ENCODE results near the gene OSGIN1. TPM values are rescaled to one million over a fixed set of nuclear protein-coding genes. Genes with fewer than 3 reads are reported as not detected.

Gene OSGIN1
- total RNA-seq, 1 experiment from 2014 or later: 4.2 TPM

DNA sequence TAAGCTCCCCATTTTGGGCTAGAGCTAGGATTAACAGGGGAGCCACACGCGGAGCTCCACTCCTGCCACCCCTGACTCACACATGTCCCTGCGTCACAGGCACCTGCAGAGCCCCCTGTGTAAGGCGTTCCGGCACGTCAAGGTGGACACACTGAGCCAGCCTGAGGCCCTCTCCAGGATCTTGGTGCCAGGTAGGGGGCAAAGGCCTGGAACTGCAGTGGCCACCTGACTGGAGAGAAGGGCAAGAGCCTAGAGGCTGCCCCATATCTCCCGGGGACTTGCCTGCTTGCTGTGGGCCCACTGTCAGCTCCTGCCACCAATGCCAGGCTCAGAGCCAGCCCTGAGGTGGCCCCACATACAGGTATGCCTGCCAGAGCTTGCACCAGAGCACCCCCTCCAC, 48.7 kb downstream of the OSGIN1 start:
- no peak for DNase-seq (ENCODE audit: low read depth)

DNA sequence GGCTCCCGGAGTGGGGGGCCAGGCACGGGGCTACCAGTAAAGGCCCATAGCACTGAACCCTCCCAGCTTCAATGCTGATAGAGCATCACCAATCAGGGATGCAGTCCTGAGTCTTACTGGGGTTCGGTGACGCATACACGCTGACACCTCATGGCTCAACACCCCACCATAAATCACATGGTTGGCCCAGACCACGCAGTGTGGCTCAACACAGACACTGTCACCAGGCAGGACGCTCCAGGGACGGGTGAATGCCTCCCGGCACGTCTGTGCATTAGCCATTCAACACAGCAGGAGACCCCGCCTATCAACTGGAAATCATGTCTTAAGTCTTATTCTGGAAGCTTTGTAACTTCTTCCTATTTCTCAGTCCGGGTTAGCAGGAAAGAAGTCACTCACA, 50.0 kb downstream of the OSGIN1 start:
- peak; percentile 10 for DNase-seq (ENCODE audit: low read depth)

DNA sequence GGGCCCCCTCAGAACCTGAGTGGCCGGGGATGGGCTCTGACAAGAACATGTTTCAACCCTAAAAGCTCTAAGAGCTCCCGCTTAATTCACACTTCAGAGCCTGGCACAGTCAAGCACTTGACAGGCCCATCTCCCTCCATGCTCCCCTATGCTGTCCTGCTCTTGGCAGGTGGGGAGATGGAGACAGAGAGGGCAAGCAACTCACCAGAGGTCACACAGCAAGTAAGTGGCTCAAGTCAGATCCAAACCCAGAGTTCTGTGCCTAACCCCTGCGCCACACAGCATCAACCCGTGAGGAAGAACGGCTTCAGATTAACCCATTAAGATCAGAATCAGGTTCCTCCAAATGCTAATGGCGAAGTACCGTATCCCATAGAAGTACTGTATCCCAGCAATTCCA, 51.4 kb downstream of the OSGIN1 start:
- DNase-seq (ENCODE audit: low read depth): no peak

DNA sequence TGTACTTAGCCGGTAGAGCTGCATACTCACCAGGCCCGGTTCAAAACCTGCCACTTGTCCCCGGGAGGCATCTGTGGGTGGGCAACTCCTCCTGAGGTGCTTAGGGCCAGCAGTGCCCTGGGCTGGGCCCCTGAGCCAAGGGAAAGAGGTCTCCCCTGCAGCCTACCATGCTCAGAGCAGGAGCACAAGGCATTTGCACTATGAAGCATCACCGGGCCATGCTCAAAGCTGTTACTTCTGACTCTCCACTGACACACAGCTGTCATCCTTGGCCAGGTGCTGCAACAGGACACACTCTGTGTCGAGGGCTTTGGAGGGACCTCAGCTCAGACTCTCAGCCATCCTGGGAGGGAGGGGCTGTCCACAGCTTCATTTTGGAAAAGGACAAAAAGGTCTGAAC, 52.4 kb downstream of the OSGIN1 start:
- no peak for DNase-seq (ENCODE audit: low read depth)

DNA sequence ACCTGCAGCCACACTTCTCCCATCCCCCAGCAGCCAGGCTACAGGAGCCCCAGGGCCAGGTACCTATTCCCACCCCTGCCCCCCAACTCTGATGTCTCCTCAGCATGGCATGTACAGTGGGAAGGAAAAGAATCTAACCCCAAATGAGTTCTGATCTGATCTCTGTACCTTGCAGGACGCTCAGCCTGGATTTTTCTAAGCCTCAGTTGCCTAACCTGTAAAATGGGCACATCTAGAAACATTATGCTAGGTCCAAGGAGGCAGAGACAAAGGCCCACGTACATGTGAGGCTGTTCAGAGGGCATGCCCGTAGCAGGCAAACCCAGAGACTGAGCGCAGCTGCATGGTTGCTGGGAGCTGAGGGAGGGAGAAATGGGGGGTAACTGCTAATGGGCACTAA, 54.5 kb downstream of the OSGIN1 start:
- no peak for DNase-seq (ENCODE audit: low read depth)

DNA sequence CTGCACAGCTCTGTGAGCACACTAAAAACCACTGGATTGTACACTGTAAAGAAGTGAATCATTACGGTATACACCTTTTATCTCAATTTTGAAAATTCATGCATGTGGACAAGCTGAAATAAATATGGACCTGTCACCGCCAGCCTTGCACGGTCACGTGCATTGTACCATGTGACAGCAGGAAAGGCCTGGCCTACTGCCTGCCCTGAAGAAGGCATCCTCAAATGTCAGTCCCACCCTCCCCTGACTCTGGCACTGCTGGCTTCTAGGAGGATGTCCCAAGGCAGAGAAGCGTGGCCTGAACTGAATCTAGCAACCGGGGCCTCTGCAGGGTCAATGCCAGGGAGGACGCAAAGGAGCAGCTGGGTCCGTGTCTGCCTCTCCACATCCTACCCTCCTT, 54.9 kb downstream of the OSGIN1 start:
- no peak for DNase-seq (ENCODE audit: low read depth)

DNA sequence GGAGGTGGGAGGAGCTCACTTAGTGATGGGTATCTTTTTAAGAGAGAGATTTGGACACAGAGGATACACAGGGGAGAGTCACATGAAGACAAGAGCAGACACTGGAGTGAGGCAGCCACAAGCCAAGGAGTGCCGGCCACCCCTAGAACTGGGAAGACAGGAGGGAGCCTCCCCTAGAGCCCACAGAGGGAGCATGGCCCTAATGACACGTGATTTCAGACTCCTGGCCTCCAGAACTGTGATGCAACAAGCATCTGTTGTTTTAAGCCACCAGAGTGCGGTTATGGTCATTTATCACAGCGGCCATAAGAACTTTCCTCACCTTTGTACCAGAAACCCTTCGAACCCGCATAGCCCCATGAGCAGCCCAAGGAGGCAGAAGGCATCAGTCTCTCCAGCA, 56.2 kb downstream of the OSGIN1 start:
- no peak for DNase-seq (ENCODE audit: low read depth)

DNA sequence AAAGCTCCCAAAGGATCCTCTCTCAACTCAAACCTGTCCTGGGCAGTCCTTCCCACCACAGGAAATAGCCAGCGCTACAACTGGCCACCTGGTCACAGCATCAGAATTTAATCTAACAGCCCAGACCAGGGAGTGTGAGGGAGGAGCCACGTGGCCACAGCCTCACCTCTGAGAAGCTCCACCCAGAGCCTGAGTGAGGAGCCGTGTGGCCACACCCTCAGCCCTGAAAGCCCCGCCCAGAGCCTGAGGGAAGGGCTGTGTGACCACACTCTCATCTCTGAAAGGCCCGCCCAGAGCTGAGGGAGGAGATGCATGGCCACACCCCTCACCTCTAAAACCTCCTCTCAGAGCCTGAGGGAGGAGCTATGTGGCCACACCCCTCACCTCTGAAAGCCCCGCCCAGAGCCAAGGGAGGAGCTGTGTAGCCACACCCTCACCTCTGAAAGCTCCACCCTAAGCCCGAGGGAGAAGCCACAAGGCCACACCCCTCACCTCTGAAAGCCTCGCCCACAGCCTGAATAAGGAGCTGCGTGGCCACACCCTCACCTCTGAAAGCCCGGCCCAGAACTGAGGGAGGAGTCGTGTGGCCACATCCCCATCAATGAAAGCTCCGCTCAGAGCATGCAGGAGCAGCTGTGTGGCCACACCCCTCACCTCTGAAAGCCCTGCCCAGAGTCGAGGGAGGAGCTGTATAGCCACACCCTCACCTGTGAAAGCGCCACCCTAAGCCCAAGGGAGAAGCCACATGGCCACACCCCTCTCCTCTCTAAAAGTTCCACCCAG, 60.9 kb downstream of the OSGIN1 start:
- peak; percentile 55 for DNase-seq (ENCODE audit: low read depth)

DNA sequence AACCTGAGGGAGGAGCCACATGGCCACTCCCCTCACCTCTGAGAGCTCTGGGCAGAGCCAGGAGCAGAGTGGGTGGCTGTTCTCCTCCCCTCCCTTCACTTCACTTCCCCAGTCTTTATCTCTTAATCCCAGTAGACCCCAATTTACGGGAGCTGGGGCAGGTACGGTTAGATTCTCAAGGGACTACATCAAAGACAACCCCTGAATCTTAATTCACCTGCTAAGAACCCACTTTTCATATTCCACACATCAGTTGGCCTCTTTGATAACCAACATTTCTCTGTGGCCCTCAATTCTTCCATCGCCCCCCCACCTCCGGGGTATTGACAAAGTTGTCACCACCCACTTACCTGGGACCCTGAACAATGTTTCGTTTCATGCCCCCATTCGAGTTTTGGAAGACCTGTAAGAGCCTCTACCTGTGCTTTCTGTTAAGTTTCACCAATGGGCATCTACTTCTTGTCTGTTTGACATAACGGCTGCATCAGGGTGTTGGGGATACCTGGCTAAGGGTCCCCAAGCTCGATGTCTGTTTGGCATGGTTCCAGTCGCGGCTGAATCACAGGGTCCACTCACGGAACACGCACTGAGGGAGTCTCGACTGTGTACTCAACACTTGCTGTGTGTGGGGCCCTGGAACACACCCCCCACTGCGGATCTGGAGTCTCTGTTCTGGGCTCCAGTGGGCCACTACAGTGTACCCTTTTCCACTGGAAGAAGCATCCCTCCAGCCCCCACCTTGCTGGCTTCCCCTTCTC, 61.7 kb downstream of the OSGIN1 start:
- no peak for DNase-seq (ENCODE audit: low read depth)

DNA sequence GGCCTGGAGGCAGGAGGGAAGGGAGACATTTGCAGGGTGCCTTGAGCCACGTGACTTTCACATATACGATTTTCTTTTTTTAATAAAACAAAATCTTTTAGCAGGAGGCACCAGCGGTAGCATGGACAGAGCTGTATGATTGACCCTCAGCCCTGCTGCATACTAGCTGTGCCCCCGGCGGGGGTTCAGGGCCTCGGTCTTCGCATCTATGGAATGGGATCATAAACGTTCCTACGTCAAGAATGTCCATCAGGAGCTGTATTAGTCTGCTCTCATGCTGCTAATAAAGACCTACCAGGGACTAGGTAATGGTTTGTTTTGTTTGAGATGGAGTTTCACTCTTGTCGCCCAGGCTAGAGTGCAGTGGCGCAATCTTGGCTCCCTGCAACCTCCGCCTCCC, 62.4 kb downstream of the OSGIN1 start:
- DNase-seq (ENCODE audit: low read depth): no peak

Other genes with a start within 250 kb of the OSGIN1 start
- 128 and 167 TPM in 2 replicates for gene HSBP1, start 145.3 kb upstream of the OSGIN1 start, total RNA-seq (2014; rRNA removed; shearing (Covaris generic))
- 1.1 and 1.4 TPM in 2 replicates for gene MLYCD, start 54.1 kb upstream of the OSGIN1 start, total RNA-seq (2014; rRNA removed; shearing (Covaris generic))
- not detected in 2 replicates for gene NECAB2, start 15.0 kb downstream of the OSGIN1 start, total RNA-seq (2014; rRNA removed; shearing (Covaris generic))
- gene SLC38A8, start 89.6 kb downstream of the OSGIN1 start, total RNA-seq (2014; rRNA removed; shearing (Covaris generic)): not detected in 2 replicates
- 38.2 and 38.6 TPM in 2 replicates for gene MBTPS1, start 163.7 kb downstream of the OSGIN1 start, total RNA-seq (2014; rRNA removed; shearing (Covaris generic))
- 18.2 and 18.6 TPM in 2 replicates for gene HSDL1, start 191.9 kb downstream of the OSGIN1 start, total RNA-seq (2014; rRNA removed; shearing (Covaris generic))
- not detected in 2 replicates for gene DNAAF1, start 192.1 kb downstream of the OSGIN1 start, total RNA-seq (2014; rRNA removed; shearing (Covaris generic))
- 9.0 and 9.4 TPM in 2 replicates for gene TAF1C, start 233.8 kb downstream of the OSGIN1 start, total RNA-seq (2014; rRNA removed; shearing (Covaris generic))
- not detected in 2 replicates for gene ADAD2, start 237.9 kb downstream of the OSGIN1 start, total RNA-seq (2014; rRNA removed; shearing (Covaris generic))

Measured in RPMI7951 (cell line).